HEK293 (cell line): Measurements from ENCODE around the gene FKTN.

Experiments used
- CTCF ChIA-PET: fragments of 350-600 bp; formaldehyde crosslinking; extraction: SDS; loops from one replicate; lab custom pipeline; 2021; ENCODE audit warnings: antibody characterized with exemption; lab: Yijun Ruan, JAX
- POLR2A ChIA-PET: fragments of 300-600 bp; formaldehyde crosslinking; extraction: SDS; loops from one replicate; lab custom pipeline; 2020; ENCODE audit warnings: antibody characterized with exemption, inconsistent platforms; lab: Yijun Ruan, JAX
- H3K27ac ChIP-seq: fragments of 200-500 bp; sonication (Bioruptor generic); 2 replicates; pipeline ENCODE4 v1.5.1; 2014; ENCODE audit warnings: low read depth, low read length, control low read depth, inconsistent platforms; ENCODE audit errors: extremely low read depth
- H3K36me3 ChIP-seq, 2 experiments: fragments of 200-500 bp in 1 of 2; sonication (Bioruptor generic) in 1 of 2; 1 replicate in 1 of 2; 2 replicates in 1 of 2; pipeline ENCODE4 v1.5.1; 2014 to 2017; ENCODE audit warnings: inconsistent platforms in 2 of 2, low read length in 2 of 2; ENCODE audit not compliant: control insufficient read depth in 2 of 2, insufficient read depth in 1 of 2
- H3K4me1 ChIP-seq: fragments of 200-500 bp; sonication (Bioruptor generic); 2 replicates; pipeline ENCODE4 v1.5.1; 2014; ENCODE audit warnings: mild to moderate bottlenecking, low read length, inconsistent platforms; ENCODE audit not compliant: control insufficient read depth, insufficient read depth
- H3K4me3 ChIP-seq: 2 replicates; pipeline ENCODE4 v1.5.1; 2011; ENCODE audit warnings: low read depth, mild to moderate bottlenecking, control low read depth, low read length, moderate library complexity
- H3K9me3 ChIP-seq: fragments of 200-500 bp; sonication (Bioruptor generic); 2 replicates; pipeline ENCODE4 v1.5.1; 2014; ENCODE audit warnings: low read depth, low read length, inconsistent platforms; ENCODE audit not compliant: control insufficient read depth, insufficient read depth
- FEZF1 ChIP-seq: fragments of 450-650 bp; formaldehyde crosslinking; IDR thresholded peaks from 2 replicates; pipeline ENCODE4 v1.5.1; 2016; ENCODE audit warnings: missing biosample characterization, missing genetic modification characterization
- KLF9 ChIP-seq: fragments of 450-650 bp; formaldehyde crosslinking; IDR thresholded peaks from 2 replicates; pipeline ENCODE4 v1.5.1; 2016; ENCODE audit warnings: missing biosample characterization, missing genetic modification characterization, low read depth
- OSR2 ChIP-seq: fragments of 450-650 bp; formaldehyde crosslinking; IDR thresholded peaks from 2 replicates; pipeline ENCODE4 v1.5.1; 2016; ENCODE audit warnings: missing biosample characterization, missing genetic modification characterization
- PBX3 ChIP-seq: sonication (generic); formaldehyde crosslinking; IDR thresholded peaks from 2 replicates; pipeline ENCODE4 v1.8.1; 2022; ENCODE audit warnings: mild to moderate bottlenecking, moderate library complexity, missing genetic modification reagents
- PRDM10 ChIP-seq: fragments of 450-650 bp; formaldehyde crosslinking; IDR thresholded peaks from 2 replicates; pipeline ENCODE4 v1.5.1; 2016; ENCODE audit warnings: missing biosample characterization, missing genetic modification characterization
- REPIN1 ChIP-seq: fragments of 450-650 bp; formaldehyde crosslinking; IDR thresholded peaks from 2 replicates; pipeline ENCODE4 v1.5.1; 2017; ENCODE audit warnings: missing biosample characterization, missing genetic modification characterization, low read depth
- ZBTB48 ChIP-seq: fragments of 450-650 bp; formaldehyde crosslinking; IDR thresholded peaks from 2 replicates; pipeline ENCODE4 v1.5.1; 2016; ENCODE audit warnings: missing biosample characterization, missing genetic modification characterization
- ZNF121 ChIP-seq: fragments of 450-650 bp; formaldehyde crosslinking; IDR thresholded peaks from 2 replicates; pipeline ENCODE4 v1.5.1; 2016; ENCODE audit warnings: missing biosample characterization, missing genetic modification characterization
- ZNF366 ChIP-seq: fragments of 450-650 bp; formaldehyde crosslinking; conservative IDR thresholded peaks from 2 replicates; pipeline ENCODE4 v1.5.1; 2016; ENCODE audit warnings: missing biosample characterization, missing genetic modification characterization
- ZNF473 ChIP-seq: fragments of 450-650 bp; formaldehyde crosslinking; IDR thresholded peaks from 2 replicates; pipeline ENCODE4 v1.5.1; 2017; ENCODE audit warnings: missing biosample characterization, missing genetic modification characterization
- ZNF629 ChIP-seq: fragments of 450-650 bp; formaldehyde crosslinking; IDR thresholded peaks from 2 replicates; pipeline ENCODE4 v1.5.1; 2017; ENCODE audit warnings: missing biosample characterization, missing genetic modification characterization

FKTN gene

GRCh38 chr9:105683688-105684275 lies 125.9 kb downstream of the FKTN start (continued):
- TF ChIP-seq FEZF1, result no peak
- TF ChIP-seq PBX3 (CRISPR knock-in tag), result no peak
- no peak for TF ChIP-seq ZNF473 (tag by site-specific recombination)
- TF ChIP-seq ZNF366 (tag by site-specific recombination), result no peak
- TF ChIP-seq REPIN1, result no peak
- TF ChIP-seq PRDM10, result no peak
- TF ChIP-seq OSR2 (tag by site-specific recombination), result no peak
- no peak for TF ChIP-seq KLF9
- TF ChIP-seq ZBTB48, result no peak
- TF ChIP-seq, all 188 proteins: peak for 0

- ChIA-PET POLR2A (no interaction called here), CTCF (interaction anchor here (0.7 to 1.0 kb wide), 2 partner anchors 47 to 51 kb away, joined by 3 to 5 read pairs; no protein-coding TSS in a partner anchor)
- Histone ChIP-seq H3K4me1 (no peaks in the 10 kb centered on the region), H3K36me3 (no peaks in the 10 kb centered on the region), H3K9me3 (no peaks in the 10 kb centered on the region), H3K27ac (no peak overlapping the region), H3K4me3 (no peak overlapping the region)
- TF ChIP-seq ZNF629 (tag by site-specific recombination) (no peak), ZNF121 (peak; percentile 68; the same call in 1 of the 2 replicates)
Measured at GRCh38 chr9:105686936-105687335, 129.0 kb downstream of the FKTN start.
